Measurements from ENCODE around the gene MAST4.

Gene MAST4

GRCh38 chr5:66958980-66959641, 362.9 kb downstream of the MAST4 start:
- no peak for DNase-seq (ENCODE audit: low read depth in 2 of 2)

GRCh38 chr5:66959653-66960052, 363.5 kb downstream of the MAST4 start:
- DNase-seq (ENCODE audit: low read depth in 2 of 2): no peak

DNA sequence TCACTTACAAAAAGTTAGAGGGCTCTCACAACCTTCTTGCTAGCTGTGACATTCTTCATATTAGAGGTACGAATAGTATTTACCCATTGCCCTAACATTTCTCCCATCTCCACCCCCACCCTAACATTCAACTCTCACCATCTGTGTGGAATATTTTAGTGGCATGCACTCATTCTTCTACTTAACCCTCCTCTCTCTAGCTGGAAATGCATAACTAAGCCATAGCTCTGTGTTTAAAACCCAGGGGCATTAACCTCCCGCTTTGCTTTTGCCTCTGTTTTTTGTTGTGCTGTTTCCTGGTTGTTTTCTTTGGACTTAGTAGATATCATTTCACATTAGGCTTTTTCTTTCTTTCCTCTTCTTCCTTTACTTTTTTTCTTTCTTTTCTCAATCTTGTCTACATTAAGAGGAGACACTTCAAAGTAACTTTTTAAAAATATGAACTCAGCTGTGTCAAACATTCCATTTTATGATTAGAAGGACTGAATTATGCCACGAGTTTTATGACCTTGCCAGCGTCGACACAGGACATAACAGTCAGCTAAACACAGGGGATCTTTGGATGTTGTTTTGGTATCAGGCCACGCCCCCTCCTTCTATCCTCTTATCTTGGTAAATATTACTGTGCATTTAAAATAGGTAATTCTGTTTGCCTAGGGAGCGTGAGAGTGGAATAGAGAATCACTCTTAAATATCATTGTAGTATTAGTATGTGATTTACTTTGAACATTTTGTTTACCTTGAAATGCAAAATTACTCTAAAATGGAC, 364.4 kb downstream of the MAST4 start:
- DNase-seq (ENCODE audit: low read depth in 2 of 2): no peak

GRCh38 chr5:66963559-66963971, 367.4 kb downstream of the MAST4 start:
- no peak for DNase-seq (ENCODE audit: low read depth in 2 of 2)

GRCh38 chr5:66966439-66966838, 370.2 kb downstream of the MAST4 start:
- DNase-seq (ENCODE audit: low read depth in 2 of 2): no peak

DNA sequence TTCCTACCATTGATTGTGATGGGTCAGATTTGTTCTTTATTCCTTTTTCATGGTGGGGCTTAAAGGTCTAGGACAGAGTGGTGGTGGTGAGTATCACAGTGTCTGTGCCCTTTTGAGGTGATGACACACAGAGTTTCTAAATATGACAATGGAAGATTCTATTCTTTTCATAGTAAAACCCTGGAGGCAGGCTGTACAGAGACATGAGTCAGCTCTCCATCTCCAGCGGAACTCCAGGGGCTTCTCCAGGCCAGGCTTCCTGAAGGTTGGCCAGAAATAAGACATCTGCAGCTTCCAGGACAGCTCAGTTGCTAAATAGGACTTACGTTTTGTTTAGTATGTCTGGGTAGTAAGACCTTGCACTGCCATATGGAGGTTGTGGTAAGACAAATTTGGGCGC, 370.9 kb downstream of the MAST4 start:
- DNase-seq (ENCODE audit: low read depth in 2 of 2): no peak

- no peak for DNase-seq (ENCODE audit: low read depth in 2 of 2)
Observed at GRCh38 chr5:66967826-66968262, 371.7 kb downstream of the MAST4 start.

DNA sequence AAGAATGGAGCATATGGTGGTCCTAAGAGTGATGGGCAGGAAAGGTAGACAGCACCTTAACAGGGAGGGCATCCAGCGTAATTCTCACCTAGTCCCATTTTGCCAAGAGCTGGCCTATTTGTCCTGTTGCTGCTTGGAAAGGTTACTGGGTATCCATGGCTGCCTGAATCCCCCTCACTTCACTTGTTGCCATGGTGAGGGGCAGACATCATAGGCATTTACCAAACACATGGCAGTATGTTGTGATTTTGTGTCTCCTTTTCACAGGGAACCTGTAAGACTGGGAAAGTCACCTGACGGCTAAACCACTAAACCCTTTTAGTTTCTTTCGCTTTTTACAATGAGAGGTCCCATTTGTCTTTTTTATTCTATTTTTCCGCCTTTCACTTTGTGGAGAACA, 373.3 kb downstream of the MAST4 start:
- DNase-seq (ENCODE audit: low read depth in 2 of 2): no peak

DNA sequence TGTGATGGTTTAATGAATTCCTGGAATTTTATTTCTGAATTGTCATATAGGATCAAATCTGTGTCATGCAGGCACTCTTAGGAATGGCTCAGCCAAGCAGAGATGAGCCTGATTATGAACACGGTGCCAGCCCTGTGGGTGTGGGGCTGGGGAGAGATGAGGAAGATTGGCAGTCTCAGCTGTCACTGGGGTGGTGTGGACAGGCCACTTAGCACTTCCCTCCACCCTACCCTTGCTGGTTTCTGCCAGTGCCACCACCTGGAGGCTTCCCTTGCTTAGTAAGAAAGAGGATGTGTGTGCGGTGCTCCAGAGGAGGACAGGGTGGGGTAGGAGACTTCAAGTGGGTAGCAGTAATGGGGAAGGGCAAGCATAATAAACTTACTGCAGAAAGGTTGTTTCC, 373.8 kb downstream of the MAST4 start:
- no peak for DNase-seq (ENCODE audit: low read depth in 2 of 2)

- DNase-seq (ENCODE audit: low read depth in 2 of 2): no peak
Observed at GRCh38 chr5:66972004-66972403, 375.8 kb downstream of the MAST4 start.

GRCh38 chr5:66974256-66974655, 378.1 kb downstream of the MAST4 start:
- DNase-seq (ENCODE audit: low read depth in 2 of 2): no peak

DNA sequence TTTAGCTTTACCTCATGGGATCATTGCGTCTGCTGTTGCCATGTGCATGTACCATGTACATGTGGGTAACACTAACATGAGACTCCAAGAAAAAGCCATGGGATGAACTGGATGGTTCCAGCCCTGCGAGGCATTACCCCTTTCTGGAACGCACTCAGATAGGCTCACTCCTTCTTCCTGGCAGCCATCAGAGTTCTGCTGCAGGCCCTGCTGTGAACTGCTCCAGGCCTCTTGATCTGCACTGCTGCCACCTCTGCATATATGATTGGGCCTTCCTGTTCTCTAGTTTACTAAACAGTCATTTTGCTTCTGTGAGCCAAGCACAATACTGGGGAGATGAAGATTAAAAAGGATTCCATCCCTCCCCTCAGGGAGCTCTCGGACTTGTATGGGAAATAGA, 379.9 kb downstream of the MAST4 start:
- DNase-seq (ENCODE audit: low read depth in 2 of 2): no peak

DNA sequence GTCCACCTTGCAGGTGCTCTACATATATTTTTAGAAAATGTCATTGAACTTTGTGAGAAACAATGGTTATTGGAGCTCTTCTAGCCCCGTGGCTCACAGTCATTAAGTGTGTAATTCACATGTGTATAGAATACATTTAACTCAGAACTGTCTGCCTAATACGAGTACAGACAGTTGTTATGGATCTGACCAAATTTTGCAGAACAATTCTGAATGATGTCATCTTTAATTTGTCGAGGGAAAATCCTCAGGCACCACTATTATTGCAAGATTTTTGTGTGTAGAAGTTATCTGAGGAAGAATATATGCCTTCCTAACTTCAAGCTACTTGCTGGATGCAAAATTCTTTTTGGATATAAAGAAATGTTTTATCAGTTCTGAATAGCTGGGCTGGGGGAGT, 383.5 kb downstream of the MAST4 start:
- no peak for DNase-seq (ENCODE audit: low read depth in 2 of 2)

DNA sequence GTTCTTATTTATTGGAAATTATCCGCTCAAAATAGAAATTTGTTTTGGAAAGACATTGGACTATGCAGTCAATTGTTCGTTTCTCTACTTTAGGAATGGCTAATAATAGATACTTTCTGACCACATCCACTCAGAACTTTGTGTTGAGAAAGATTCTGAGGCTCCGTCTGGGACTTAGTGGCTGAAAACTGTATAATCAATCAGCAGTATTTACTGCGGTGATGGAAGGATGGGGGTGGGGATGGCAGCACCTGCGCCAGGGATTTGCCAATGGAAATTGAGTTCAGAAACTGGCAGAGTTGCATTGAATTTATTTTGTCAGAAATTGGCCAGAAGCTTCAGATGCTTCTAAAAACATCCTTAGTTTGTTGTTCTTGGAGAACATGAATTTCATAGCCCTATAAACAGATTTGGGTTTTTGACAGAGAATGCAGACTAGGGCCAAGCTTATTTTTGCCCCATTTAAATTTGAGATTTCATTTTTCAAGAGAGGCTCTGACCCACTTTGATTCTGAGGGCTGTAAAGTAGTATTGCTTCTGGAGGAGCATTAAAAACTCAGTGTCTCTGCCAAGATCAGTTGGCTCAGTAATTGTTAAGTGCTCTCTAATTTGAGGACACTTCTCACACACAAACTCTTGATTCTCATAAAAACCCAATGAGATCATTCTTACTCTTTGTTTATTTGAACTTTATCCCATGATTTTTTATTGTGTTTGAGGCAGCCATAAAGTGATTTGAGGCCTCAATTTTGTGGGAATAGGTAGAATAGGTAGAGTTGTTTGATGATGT, 385.3 kb downstream of the MAST4 start:
- no peak for DNase-seq (ENCODE audit: low read depth in 2 of 2)

DNA sequence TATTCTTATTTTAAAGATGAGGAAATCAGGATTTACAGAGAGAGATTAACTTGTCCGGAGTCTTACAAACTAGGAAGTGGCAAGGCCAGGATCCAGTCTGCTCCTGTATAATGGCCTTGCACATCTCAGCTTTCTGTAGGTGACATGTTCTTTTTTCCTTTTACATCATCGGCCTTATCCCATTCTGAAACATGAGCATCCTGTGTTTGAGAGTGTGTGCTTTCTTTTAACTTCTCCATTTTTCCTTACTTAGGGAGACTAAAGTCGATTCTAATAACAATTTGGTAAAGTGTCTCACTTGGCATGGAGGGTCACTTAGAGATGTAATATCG, 385.8 kb downstream of the MAST4 start:
- no peak for DNase-seq (ENCODE audit: low read depth in 2 of 2)

DNA sequence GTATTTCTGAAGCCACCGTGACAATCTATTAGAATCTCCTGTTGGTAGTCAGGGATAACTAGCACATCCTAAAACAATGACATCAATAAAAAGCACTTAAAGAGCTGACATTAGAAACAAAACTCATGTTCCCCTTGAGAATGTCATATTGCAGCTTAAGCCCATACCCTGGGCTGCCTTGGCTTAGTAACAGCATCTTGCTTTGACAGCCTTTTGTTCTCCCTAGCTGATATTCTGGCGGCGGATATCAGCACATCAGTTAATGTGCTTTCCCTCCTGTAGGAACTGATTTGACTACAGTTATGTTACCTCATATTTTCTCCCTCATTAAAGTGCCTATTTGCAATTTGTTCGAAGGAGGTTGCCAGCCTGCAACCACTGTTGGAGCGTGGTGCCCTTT, 386.3 kb downstream of the MAST4 start:
- DNase-seq (ENCODE audit: low read depth in 2 of 2): no peak

- no peak for DNase-seq (ENCODE audit: low read depth in 2 of 2)
Observed at GRCh38 chr5:66985417-66985816, 389.2 kb downstream of the MAST4 start.

- no peak for DNase-seq (ENCODE audit: low read depth in 2 of 2)
Observed at GRCh38 chr5:66986009-66986408, 389.8 kb downstream of the MAST4 start.

GRCh38 chr5:66986534-66986933, 390.3 kb downstream of the MAST4 start:
- no peak for DNase-seq (ENCODE audit: low read depth in 2 of 2)

- DNase-seq (ENCODE audit: low read depth in 2 of 2): no peak
Observed at GRCh38 chr5:66987126-66987525, 390.9 kb downstream of the MAST4 start.

GRCh38 chr5:66987540-66987939, 391.3 kb downstream of the MAST4 start:
- DNase-seq (ENCODE audit: low read depth in 2 of 2): no peak

- DNase-seq (ENCODE audit: low read depth in 2 of 2): no peak
Observed at GRCh38 chr5:66987949-66988838, 392.0 kb downstream of the MAST4 start.
